OCI-LY3 (cell line): Measurements from ENCODE around the gene CREBBP.
A peak's percentile ranks its signal among the peaks of the same experiment; 100 is the strongest.

Experiments
- H2AFZ ChIP-seq: fragments of 200-600, 300-600 bp; shearing (Covaris generic); 2 replicates; pipeline ENCODE4 v1.6.0; 2014; ENCODE audit warnings: antibody characterized with exemption, low read depth, low read length
- H3K27ac ChIP-seq: fragments of 200-600, 300-600 bp; sonication (generic); 2 replicates; pipeline ENCODE4 v1.5.1; 2014; ENCODE audit warnings: mild to moderate bottlenecking, low read length, moderate library complexity, mixed read lengths
- H3K27me3 ChIP-seq: fragments of 200-600, 300-600 bp; sonication (generic); 2 replicates; pipeline ENCODE4 v1.6.1; 2014; ENCODE audit warnings: low read depth, low read length, mixed read lengths
- H3K36me3 ChIP-seq: fragments of 200-600, 300-600 bp; sonication (generic); replicated peaks from 2 replicates; pipeline ENCODE3; 2014; ENCODE audit warnings: low read depth, low read length, mixed read lengths
- H3K4me1 ChIP-seq: fragments of 300-600, 200-600 bp; sonication (generic); 2 replicates; pipeline ENCODE4 v1.6.1; 2014; ENCODE audit warnings: low read length, mixed read lengths
- H3K4me2 ChIP-seq: fragments of 200-600, 300-600 bp; sonication (generic); 2 replicates; pipeline ENCODE4 v1.6.1; 2014; ENCODE audit warnings: low read length, mixed read lengths
- H3K4me3 ChIP-seq: fragments of 300-600, 200-600 bp; sonication (generic); 2 replicates; pipeline ENCODE4 v1.5.1; 2014; ENCODE audit warnings: antibody characterized with exemption, mild to moderate bottlenecking, low read length, moderate library complexity
- H3K79me2 ChIP-seq: fragments of 300-600, 200-600 bp; shearing (Covaris generic); 2 replicates; pipeline ENCODE4 v1.6.1; 2014; ENCODE audit warnings: mild to moderate bottlenecking, low read length, mixed read lengths
- H3K9ac ChIP-seq: fragments of 300-600, 200-600 bp; shearing (Covaris generic); 2 replicates; pipeline ENCODE4 v1.6.0; 2014; ENCODE audit warnings: mild to moderate bottlenecking, low read length, moderate library complexity
- H3K9me3 ChIP-seq: fragments of 200-600, 300-600 bp; shearing (Covaris generic); 2 replicates; pipeline ENCODE4 v1.6.1; 2014; ENCODE audit warnings: low read length, mixed read lengths; ENCODE audit not compliant: insufficient read depth
- H4K20me1 ChIP-seq: fragments of 200-600, 300-600 bp; sonication (generic); 2 replicates; pipeline ENCODE4 v1.6.1; 2016; ENCODE audit warnings: low read length, mixed read lengths; ENCODE audit not compliant: insufficient read depth
- CTCF ChIP-seq: fragments of 200-600, 300-600 bp; sonication (generic); IDR thresholded peaks from 2 replicates; pipeline ENCODE4 v1.5.1; 2014; ENCODE audit warnings: antibody characterized with exemption, low read length, low read depth
- EZH2phosphoT487 ChIP-seq: fragments of 200-600 bp; shearing (Covaris generic); IDR thresholded peaks from 2 replicates; pipeline ENCODE4 v1.6.1; 2018; ENCODE audit warnings: antibody characterized with exemption, mixed run types, low read depth

CREBBP gene

GRCh38 chr16:3879887-3880564, 487 bp downstream of the CREBBP start:
- H3K27ac ChIP-seq, result no peak overlapping the region
- no peaks in the 10 kb centered on the region for H3K9me3 ChIP-seq
- peaks cover 17% of the 10 kb centered on the region for H3K4me1 ChIP-seq

GRCh38 chr16:3879258-3879886, 1.1 kb downstream of the CREBBP start:
- Histone ChIP-seq H3K27ac (no peak overlapping the region), H3K4me2 (peak overlapping the region; percentile 94), H3K4me1 (peaks cover 17% of the 10 kb centered on the region), H3K9ac (peak overlapping the region; percentile 60), H2AFZ (no peak overlapping the region), H3K4me3 (peak overlapping the region; percentile 90), H3K79me2 (peaks cover 55% of the 10 kb centered on the region), H3K27me3 (no peaks in the 10 kb centered on the region), H3K36me3 (peaks cover 18% of the 10 kb centered on the region), H3K9me3 (no peaks in the 10 kb centered on the region), H4K20me1 (peaks cover 54% of the 10 kb centered on the region)
- TF ChIP-seq CTCF (no peak), EZH2phosphoT487 (no peak)

More at GRCh38 chr16:3879887-3880564, 487 bp downstream of the CREBBP start:
- TF ChIP-seq CTCF (no peak), EZH2phosphoT487 (no peak)
- Histone ChIP-seq H3K79me2 (peaks cover 48% of the 10 kb centered on the region), H3K9ac (peak overlapping the region; percentile 60), H3K4me3 (peak overlapping the region; percentile 90), H3K36me3 (peaks cover 18% of the 10 kb centered on the region), H2AFZ (no peak overlapping the region), H4K20me1 (peaks cover 47% of the 10 kb centered on the region), H3K27me3 (no peaks in the 10 kb centered on the region), H3K4me2 (peak overlapping the region; percentile 94)

GRCh38 chr16:3878610-3879009, 1.9 kb downstream of the CREBBP start:
- Histone ChIP-seq H3K9ac (peak overlapping the region; percentile 60), H3K79me2 (peaks cover 62% of the 10 kb centered on the region)

More at GRCh38 chr16:3878610-3879009, 1.9 kb downstream of the CREBBP start:
- peaks cover 61% of the 10 kb centered on the region for H4K20me1 ChIP-seq
- H3K27ac ChIP-seq, result no peak overlapping the region
- peak overlapping the region; percentile 90 for H3K4me3 ChIP-seq
- peaks cover 17% of the 10 kb centered on the region for H3K4me1 ChIP-seq
- peak overlapping the region; percentile 94 for H3K4me2 ChIP-seq
- no peaks in the 10 kb centered on the region for H3K9me3 ChIP-seq
- H2AFZ ChIP-seq, result no peak overlapping the region
- H3K27me3 ChIP-seq, result no peaks in the 10 kb centered on the region
- peaks cover 18% of the 10 kb centered on the region for H3K36me3 ChIP-seq
- TF ChIP-seq CTCF (no peak), EZH2phosphoT487 (no peak)
